HL-60/S4 (cell line): ENCODE results near the gene RANBP1.
"Not testable (repeated sequence)": the region's sequence is repeated elsewhere in the genome, so short reads cannot be mapped to it uniquely, and the experiment has no call there.

Source experiments
- in situ Hi-C: fragments of 300-500 bp; cut with MboI; formaldehyde crosslinking; loops from 2 replicates; pipeline ENCODE4 v1.14.3; 2022; ENCODE audit warnings: low sequenced_read_pairs

The RANBP1 gene

GRCh38 chr22:20115691-20116375, at the start of gene RANBP1:
Gene RANBP1 (plus strand): TSS chr22:20116104. CDS start chr22:20116185, 81 bp downstream.
- in situ Hi-C loops = no loop called here

GRCh38 chr22:20066617-20067383, 49.1 kb upstream of the RANBP1 start:
- in situ Hi-C loops = no loop called here

DNA sequence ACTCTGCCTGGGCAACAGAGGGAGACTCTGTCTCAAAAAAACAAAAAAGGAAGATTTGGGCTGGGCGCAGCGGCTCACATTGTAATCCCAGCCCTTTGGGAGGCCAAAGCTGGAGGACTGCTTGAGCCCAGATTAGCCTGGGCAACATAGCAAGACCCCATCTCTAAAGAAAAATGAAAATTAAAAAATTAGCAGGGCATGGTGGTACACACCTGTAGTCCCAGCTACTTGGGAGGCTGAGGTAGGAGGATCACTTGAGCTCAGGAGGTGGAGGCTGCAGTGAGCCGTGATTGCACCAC, 48.6 kb upstream of the RANBP1 start:
- in situ Hi-C loops = not testable (repeated sequence)

DNA sequence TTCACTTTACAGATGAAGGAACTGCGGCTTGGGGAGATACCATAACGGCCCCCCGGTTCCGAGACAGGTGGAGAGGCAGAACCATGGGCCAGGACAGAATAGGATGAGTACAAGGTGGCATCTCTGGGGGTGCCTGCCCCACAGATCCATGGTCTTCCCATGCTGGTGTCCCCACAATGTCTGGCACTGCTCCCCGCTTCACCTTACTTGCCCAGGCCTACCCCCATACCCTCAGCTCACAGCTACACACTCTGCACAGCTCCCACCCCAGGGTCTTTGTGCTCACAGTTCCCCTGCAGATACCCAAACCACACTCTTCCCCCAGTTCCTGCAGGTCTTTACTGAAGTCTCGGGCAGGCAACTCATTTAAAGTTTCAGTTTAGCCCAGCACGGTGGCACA, 47.3 kb upstream of the RANBP1 start:
- in situ Hi-C loops = no loop called here

- in situ Hi-C loops = no loop called here
Observed at GRCh38 chr22:20069331-20070042, 46.4 kb upstream of the RANBP1 start.

DNA sequence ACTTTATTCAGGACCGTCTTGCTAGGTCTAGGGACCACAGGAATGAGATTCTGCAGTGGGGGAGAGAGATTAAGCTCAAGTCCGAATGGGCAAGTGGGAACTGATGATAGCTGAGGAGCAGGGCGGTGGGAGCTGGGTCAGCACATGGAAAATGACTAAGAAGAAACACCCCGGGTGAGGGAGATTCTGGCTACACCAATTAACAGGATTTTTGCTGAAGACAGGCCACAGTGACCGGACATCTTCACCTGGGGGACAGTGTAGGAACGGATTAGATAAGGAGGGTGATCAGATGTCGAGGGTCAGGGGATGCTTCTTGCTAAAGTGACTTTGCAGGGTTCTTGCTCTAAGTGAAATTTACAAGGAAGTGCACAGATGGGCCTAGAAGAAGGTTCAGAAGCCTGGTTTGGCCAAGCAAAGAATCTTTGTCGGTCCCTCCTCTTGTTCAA, 44.4 kb upstream of the RANBP1 start:
- in situ Hi-C loops = no loop called here

DNA sequence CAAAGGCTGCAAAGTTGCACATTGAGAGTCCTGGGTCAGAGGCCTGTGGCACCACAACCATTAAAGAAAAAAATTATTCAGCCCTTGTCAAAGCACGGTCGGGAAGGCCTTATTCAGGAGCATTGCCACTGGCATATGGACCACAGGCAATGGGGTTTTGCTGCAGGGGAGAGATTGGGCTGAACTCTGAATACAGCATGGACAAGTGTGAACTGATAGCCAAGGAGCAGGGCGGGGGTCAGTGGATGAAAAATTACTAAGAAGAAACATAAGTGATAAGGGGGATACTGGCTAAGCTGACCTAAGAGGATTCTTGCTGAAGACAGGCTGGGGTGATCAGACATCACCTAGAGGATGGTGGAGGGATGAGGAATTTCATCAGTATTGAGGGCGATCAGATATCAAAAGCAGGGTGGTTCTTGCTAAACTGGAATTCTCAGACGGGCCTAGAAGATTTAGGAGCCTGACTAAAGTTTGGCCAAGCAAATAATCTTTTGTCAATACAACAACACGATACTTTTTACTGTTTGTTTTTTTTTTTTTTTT, 39.2 kb upstream of the RANBP1 start:
- in situ Hi-C loops = no loop called here

DNA sequence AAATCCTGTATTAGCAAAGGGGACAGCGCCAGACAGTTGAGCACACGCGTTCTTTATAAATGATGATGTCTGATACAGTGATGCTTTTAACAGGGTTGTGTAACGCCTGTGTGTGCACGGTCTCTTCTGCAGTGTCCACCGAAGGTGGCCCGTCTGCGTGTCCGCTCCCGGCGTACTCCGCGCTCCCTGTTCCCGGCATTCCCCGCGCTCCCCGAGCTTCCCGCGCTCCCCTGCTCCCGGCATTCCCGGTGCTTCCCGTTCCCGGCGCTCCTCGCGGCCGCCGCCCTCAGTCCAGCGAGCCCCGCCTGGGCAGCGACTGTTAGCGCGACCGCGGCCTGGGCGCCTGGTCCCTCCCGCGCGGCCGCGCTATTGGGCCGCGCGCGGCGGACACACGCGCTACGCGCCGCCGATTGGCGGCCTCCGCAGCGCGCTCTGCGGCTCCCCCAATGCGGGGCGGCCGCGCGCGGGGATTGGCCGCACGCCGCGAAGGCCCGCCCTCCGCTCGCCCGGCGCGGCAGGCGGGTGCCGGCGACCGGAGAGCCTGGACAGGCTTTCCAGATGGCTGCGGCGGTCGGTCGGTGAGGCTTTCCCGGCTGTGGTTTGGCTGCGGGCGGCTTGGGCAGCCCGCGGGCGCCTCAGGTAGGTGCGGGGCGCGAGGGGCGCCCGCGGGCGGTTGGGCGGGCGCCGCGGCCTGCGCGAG, 36.0 kb upstream of the RANBP1 start, which contains the start of gene DGCR8:
TSS of gene DGCR8 (plus strand) at position 497 of the 700 bp plus-strand sequence. CDS start 5,723 bp downstream, outside the sequence.
- in situ Hi-C loops = no loop called here

DNA sequence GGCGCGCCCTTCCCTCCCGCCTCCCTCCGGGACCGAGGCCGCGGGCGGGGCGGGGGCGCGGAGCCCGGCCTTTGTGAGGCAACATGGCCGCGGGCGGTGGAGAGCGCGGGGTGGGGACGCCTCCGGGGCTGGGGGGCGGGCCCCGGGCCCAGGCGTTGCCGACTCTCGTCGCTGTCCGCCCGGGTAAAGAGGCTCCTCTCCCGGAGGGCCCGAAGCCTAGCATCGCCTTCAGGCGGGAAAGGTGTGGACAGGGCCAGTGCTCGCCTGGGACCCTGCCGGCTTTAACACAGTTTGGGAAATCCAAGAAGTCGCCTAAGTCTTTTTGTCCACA, 35.5 kb upstream of the RANBP1 start:
- in situ Hi-C loops = no loop called here

GRCh38 chr22:20080776-20081654, 34.9 kb upstream of the RANBP1 start:
- in situ Hi-C loops = no loop called here

GRCh38 chr22:20083157-20083890, 32.6 kb upstream of the RANBP1 start:
- in situ Hi-C loops = no loop called here

DNA sequence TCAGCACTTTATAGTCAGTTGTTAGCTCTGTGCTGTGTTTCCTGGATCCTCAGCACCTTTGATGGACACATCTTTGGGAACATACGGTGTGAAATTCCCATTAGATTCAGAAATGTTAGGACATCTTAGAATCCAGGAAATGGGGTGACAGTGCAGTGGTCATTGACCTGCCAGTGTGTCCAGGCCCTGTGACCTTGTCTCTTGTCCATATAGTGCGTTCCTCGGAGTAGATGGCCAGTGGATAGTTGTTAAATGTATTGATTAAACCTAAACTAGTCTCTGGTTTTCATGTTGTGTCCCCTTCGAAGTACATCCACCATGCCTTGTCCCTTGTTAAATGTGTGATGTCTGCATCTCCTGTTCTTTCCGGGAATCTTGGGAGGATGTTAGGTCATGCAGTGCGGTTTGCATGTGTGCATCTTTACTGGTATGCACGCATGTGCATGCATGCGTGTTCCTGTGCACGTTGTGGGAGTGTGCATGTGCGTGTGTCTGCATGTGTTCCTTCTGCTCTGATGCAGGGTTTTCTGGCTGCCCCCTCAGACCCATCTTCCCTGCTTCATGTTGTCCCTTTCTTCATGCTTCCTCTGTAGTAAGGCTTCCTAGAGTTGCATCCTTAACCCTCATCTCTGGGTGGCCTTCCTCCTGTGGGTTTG, 31.9 kb upstream of the RANBP1 start:
- in situ Hi-C loops = no loop called here

DNA sequence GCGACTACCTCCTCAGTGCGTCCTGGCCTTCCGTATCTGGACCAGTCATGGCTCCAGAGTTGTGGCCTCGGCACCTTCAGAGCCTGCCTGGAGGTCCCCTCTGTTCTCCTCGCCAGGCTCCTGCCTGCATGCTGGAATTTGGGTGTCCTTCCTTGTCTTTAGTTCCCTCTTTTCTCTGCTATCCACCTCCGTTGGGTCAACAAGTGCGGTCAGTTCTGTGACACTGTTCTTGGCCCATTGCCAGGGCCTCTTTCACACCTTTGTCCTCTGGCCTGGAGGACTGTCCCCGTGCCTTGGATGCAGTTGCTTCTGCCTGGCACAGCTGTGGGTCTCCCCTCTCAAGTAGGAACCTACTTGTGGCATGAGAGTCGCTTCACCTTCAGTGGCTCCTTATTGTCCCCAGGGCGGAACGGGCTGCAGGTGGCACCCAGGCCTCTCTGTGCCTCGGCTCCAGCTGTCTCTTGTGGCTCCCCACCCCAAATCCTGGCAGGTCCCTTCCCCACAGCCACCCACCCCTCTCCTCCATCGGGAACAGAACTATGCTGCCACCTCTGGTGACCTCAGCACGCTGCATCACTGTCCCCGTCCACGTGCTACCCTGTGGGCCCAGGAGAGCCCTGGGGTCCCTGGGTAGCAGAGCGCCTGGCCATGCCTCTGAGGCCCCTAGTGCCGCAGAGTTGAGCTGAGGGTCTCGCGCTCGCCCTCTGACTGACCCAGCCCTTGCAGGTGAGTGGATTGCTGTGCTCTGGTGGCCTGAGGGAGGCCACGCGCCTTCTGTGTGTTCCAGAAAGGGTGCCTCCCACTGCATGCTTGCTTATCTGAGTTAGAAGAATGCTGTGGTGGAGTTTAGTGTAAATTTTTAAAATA, 31.1 kb upstream of the RANBP1 start:
- in situ Hi-C loops = no loop called here

DNA sequence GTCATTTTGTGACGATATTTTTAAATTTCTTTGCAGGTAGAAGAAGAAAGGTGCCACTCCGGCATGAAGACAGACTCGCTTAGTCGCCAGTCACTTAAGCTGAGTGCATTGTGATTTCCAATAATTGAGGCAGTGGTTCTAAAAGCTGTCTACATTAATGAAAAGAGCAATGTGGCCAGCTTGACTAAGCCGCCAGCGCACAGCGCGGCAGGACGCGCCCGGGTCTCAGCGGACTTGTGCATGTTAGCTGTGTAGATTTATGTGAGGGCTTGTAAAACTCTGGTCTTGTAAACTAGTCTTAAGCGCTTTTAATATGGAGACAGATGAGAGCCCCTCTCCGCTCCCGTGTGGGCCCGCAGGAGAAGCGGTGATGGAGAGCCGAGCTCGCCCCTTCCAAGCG, 30.3 kb upstream of the RANBP1 start:
- in situ Hi-C loops = no loop called here

GRCh38 chr22:20086101-20086599, 29.8 kb upstream of the RANBP1 start:
- in situ Hi-C loops = no loop called here

DNA sequence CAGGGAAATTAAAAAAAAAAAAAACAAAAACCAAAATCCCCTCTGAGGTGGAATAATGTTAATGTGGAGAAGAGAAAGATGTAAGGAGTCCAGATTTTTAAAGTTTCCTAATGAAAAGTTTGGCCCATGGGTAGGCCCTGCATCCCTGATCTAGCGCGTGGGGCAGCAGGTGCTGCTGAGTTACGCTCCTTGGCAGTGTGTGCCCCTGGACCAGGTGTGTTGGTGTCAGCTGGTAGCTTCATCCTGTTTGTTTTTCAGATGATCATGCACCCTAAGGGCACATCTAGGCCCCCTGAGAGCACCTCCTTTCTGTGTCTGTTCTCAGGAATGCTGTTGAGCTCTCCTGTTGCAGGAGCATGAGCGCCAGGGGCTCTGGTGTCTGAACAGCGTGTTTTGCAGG, 29.1 kb upstream of the RANBP1 start:
- in situ Hi-C loops = no loop called here

GRCh38 chr22:20087319-20088262, 28.3 kb upstream of the RANBP1 start:
- in situ Hi-C loops = no loop called here
